H1 (cell line): Measurements from ENCODE around the gene SGMS1. TPM values are rescaled to one million over a fixed set of nuclear protein-coding genes. Genes with fewer than 3 reads are reported as not detected.

Source experiments
- CTCF ChIA-PET: fragments of 300-600 bp; sonication (Branson Sonifier 250); formaldehyde crosslinking; loops from one replicate; lab custom pipeline; 2021; ENCODE audit not compliant: partially characterized antibody; lab: Charles Lee
- POLR2A ChIA-PET: fragments of 300-600 bp; sonication (Branson Sonifier 250); formaldehyde crosslinking; loops from one replicate; lab custom pipeline; 2021; ENCODE audit warnings: inconsistent platforms; ENCODE audit not compliant: partially characterized antibody; lab: Charles Lee
- DNase-seq, 2 experiments: peaks; one replicate each; pipeline versions ENCODE4 v3.0.0 to v3.0.0-alpha.2; 2010 to 2022; ENCODE audit warnings: low spot score in 2 of 2, low read depth in 1 of 2, mixed read lengths in 1 of 2
- FAIRE-seq: peaks from 2 replicates; lab custom pipeline; 2011; peaks lifted over from hg19 to GRCh38; lab: Jason Lieb, UNC
- H2AFZ ChIP-seq: 2 replicates; pipeline ENCODE4 v1.8.1; 2012; ENCODE audit warnings: low read length, inconsistent platforms
- H2AK5ac ChIP-seq: 2 replicates; pipeline ENCODE4 v1.6.1; 2013; ENCODE audit warnings: low read depth, low read length
- H2BK120ac ChIP-seq: replicated peaks from 2 replicates; pipeline ENCODE3; 2013; ENCODE audit warnings: low read depth, low read length, inconsistent platforms
- H2BK12ac ChIP-seq: 2 replicates; pipeline ENCODE4 v1.6.1; 2013; ENCODE audit warnings: low read depth, low read length
- H2BK15ac ChIP-seq: 2 replicates; pipeline ENCODE4 v1.6.1; 2013; ENCODE audit warnings: low read length
- H2BK20ac ChIP-seq: 2 replicates; pipeline ENCODE4 v1.6.1; 2013; ENCODE audit warnings: low read length
- H2BK5ac ChIP-seq: 2 replicates; pipeline ENCODE4 v1.6.1; 2013; ENCODE audit warnings: low read depth, low read length
- H3K14ac ChIP-seq: 2 replicates; pipeline ENCODE4 v1.6.1; 2013; ENCODE audit warnings: inconsistent platforms; ENCODE audit not compliant: insufficient read length
- H3K18ac ChIP-seq: 2 replicates; pipeline ENCODE4 v1.6.1; 2013; ENCODE audit warnings: low read length; ENCODE audit errors: extremely low read depth
- H3K23ac ChIP-seq: 2 replicates; pipeline ENCODE4 v1.6.1; 2013; ENCODE audit warnings: inconsistent platforms; ENCODE audit not compliant: insufficient read length
- H3K23me2 ChIP-seq: 2 replicates; pipeline ENCODE4 v1.6.1; 2013; ENCODE audit warnings: low read depth, low read length
- H3K27ac ChIP-seq: 2 replicates; pipeline ENCODE4 v1.6.1; 2011; ENCODE audit warnings: low read depth, low read length, inconsistent platforms
- H3K27me3 ChIP-seq, 4 experiments: replicated peaks in 1 of 4; 1 replicate in 1 of 4; 2 replicates in 3 of 4; pipeline versions ENCODE4 v1.6.1 to v1.8.1; 2011 to 2013; ENCODE audit warnings: low read length in 3 of 4, mild to moderate bottlenecking in 3 of 4, inconsistent platforms in 2 of 4, mixed read lengths in 2 of 4, moderate library complexity in 1 of 4; ENCODE audit not compliant: control insufficient read depth in 3 of 4, insufficient read depth in 3 of 4; ENCODE audit errors: extremely low read depth in 1 of 4
- H3K36me3 ChIP-seq, 4 experiments: 2 replicates each; pipeline versions ENCODE4 v1.6.1 to v1.8.1; 2011 to 2013; ENCODE audit warnings: mild to moderate bottlenecking in 4 of 4, low read length in 3 of 4, moderate library complexity in 2 of 4, control low read depth in 1 of 4, inconsistent platforms in 1 of 4; ENCODE audit not compliant: insufficient read depth in 4 of 4, control insufficient read depth in 2 of 4
- H3K4ac ChIP-seq: replicated peaks from 2 replicates; pipeline ENCODE3; 2013; ENCODE audit warnings: low read length, low read depth, mixed read lengths, inconsistent platforms; ENCODE audit not compliant: insufficient read length
- H3K4me1 ChIP-seq, 4 experiments: replicated peaks in 1 of 4; 1 replicate in 1 of 4; 2 replicates in 3 of 4; pipeline versions ENCODE4 v1.6.1 to v1.8.1; 2011 to 2013; ENCODE audit warnings: low read length in 3 of 4, inconsistent platforms in 2 of 4, mixed read lengths in 1 of 4; ENCODE audit not compliant: insufficient read depth in 4 of 4, control insufficient read depth in 3 of 4
- H3K4me2 ChIP-seq, 2 experiments: 2 replicates each; pipeline versions ENCODE4 v1.6.1 to v1.8.1; 2011 to 2013; ENCODE audit warnings: low read depth in 2 of 2, low read length in 2 of 2, control low read depth in 1 of 2, inconsistent platforms in 1 of 2, mild to moderate bottlenecking in 1 of 2; ENCODE audit not compliant: insufficient read depth in 1 of 2
- H3K4me3 ChIP-seq, 4 experiments: fragments of 200-600, 300-600 bp in 1 of 4; sonication (generic), shearing (Covaris generic), sonication (Bioruptor Twin) in 1 of 4; 2 replicates each; pipeline versions ENCODE4 v1.5.1 to v1.8.1; 2011 to 2016; ENCODE audit warnings: low read length in 4 of 4, low read depth in 3 of 4, control low read depth in 2 of 4, inconsistent platforms in 2 of 4, mild to moderate bottlenecking in 2 of 4, mixed read lengths in 1 of 4, moderate library complexity in 1 of 4; ENCODE audit not compliant: insufficient read depth in 2 of 4; ENCODE audit errors: extremely low read depth in 1 of 4
- H3K56ac ChIP-seq: replicated peaks from 2 replicates; pipeline ENCODE3; 2013; ENCODE audit warnings: low read depth, mild to moderate bottlenecking, mixed read lengths, low read length, inconsistent platforms; ENCODE audit not compliant: insufficient read length
- H3K79me1 ChIP-seq: 2 replicates; pipeline ENCODE4 v1.6.1; 2013; ENCODE audit warnings: low read depth, low read length, control low read depth
- H3K79me2 ChIP-seq, 2 experiments: 2 replicates each; pipeline versions ENCODE4 v1.6.1 to v1.8.1; 2012 to 2013; ENCODE audit warnings: low read length in 2 of 2, mild to moderate bottlenecking in 2 of 2, inconsistent platforms in 1 of 2; ENCODE audit not compliant: insufficient read depth in 2 of 2, control insufficient read depth in 1 of 2
- H3K9ac ChIP-seq, 4 experiments: replicated peaks in 1 of 4; 1 replicate in 1 of 4; 2 replicates in 3 of 4; pipeline versions ENCODE4 v1.6.1 to v1.8.1; 2011 to 2013; ENCODE audit warnings: low read depth in 3 of 4, low read length in 3 of 4, control low read depth in 2 of 4, mild to moderate bottlenecking in 2 of 4, moderate library complexity in 2 of 4, inconsistent platforms in 1 of 4; ENCODE audit errors: extremely low read depth in 1 of 4
- H3K9me3 ChIP-seq, 2 experiments: 2 replicates each; pipeline versions ENCODE4 v1.6.1 to v1.8.1; 2012 to 2013; ENCODE audit warnings: mild to moderate bottlenecking in 2 of 2, moderate library complexity in 2 of 2, control low read depth in 1 of 2, inconsistent platforms in 1 of 2, low read depth in 1 of 2, low read length in 1 of 2, mixed read lengths in 1 of 2; ENCODE audit not compliant: insufficient read depth in 2 of 2
- H4K20me1 ChIP-seq, 2 experiments: replicated peaks in 1 of 2; 2 replicates each; pipeline versions ENCODE3 to v1.8.1; 2011 to 2013; ENCODE audit warnings: inconsistent platforms in 2 of 2, low read length in 2 of 2, mild to moderate bottlenecking in 1 of 2; ENCODE audit not compliant: insufficient read depth in 2 of 2, control insufficient read depth in 1 of 2
- H4K5ac ChIP-seq: 2 replicates; pipeline ENCODE4 v1.6.1; 2013; ENCODE audit warnings: low read length, low read depth, mixed read lengths, inconsistent platforms; ENCODE audit not compliant: insufficient read length
- H4K8ac ChIP-seq: 2 replicates; pipeline ENCODE4 v1.8.0; 2013; ENCODE audit warnings: mild to moderate bottlenecking, moderate library complexity, low read length, inconsistent platforms; ENCODE audit not compliant: insufficient read depth; ENCODE audit errors: extremely low read depth
- H4K91ac ChIP-seq: replicated peaks from 2 replicates; pipeline ENCODE3; 2013; ENCODE audit warnings: low read length, mixed read lengths, inconsistent platforms; ENCODE audit not compliant: insufficient read length
- WGBS, 2 experiments: shearing (Covaris generic) in 1 of 2; methylation state at CpG; one replicate each; pipeline versions ENCODE4 v1.1.6 to v1.1.7; 2013 to 2015; ENCODE audit warnings: low lambda C conversion rate in 2 of 2, mixed read lengths in 2 of 2, inconsistent platforms in 1 of 2, low coverage in 1 of 2, missing lambda C conversion rate in 1 of 2; ENCODE audit not compliant: insufficient replicate concordance in 2 of 2, insufficient coverage in 1 of 2, insufficient read length in 1 of 2; ENCODE audit errors: extremely low coverage in 1 of 2, missing lambda C conversion rate in 1 of 2; 5-methylcytosine and 5-hydroxymethylcytosine counted together
- polyA plus RNA-seq, 7 experiments: library from polyadenylated mRNA; depleted of rRNA in 3 of 7; stranded (reverse) in 5 of 7; unstranded in 2 of 7; fragments of >200 nt in 5 of 7; fragments of 200-250 nt in 2 of 7; gene quantifications; 1 replicate in 5 of 7; 2 replicates in 1 of 7; 4 replicates in 1 of 7; pipeline versions ENCODE4 v1.2.1 to v1.2.3, GENCODE V29; 2011 to 2013; ENCODE audit warnings: missing spikeins in 2 of 7, mixed read lengths in 2 of 7
- total RNA-seq: library from RNA; stranded (reverse); fragmentation: NEBNext Ultra II Directional; extraction: Animal tissue kit (Norgen Biotek cat#: 25700); gene quantifications from 2 replicates; pipeline ENCODE4 v1.2.1, GENCODE V29; 2021

SGMS1 gene
- total and polyA plus RNA-seq, 2 of the 8 experiments (the other 6 are each of a cell fraction or from before 2014, with no cell fraction given) = 6.0 to 15.6 TPM

DNA sequence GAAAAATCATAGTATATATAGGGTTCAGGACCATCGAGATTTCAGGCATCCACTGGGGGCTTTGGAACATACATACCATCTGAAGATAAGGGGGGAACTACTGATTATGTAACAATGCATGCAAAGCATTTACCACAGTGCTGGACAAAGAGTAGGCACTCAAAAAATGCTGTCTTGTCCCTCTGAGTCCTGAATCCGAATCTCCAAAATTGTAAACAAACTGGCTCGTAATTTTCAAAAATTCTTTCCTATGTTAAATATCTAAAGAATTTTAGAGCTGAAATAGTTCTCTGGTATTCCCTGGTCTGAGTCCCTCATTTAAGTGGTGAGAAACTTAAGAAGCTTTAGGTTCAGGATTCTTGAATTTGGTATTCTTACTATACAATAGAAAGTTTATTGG lies 204.7 kb downstream of the SGMS1 start:
- Histone ChIP-seq H2AFZ (no peak overlapping the region), H3K36me3 (no peaks in the 10 kb centered on the region), H3K4me1 (peaks cover 0 to 9% (median 5%) of the 10 kb centered on the region in 4 experiments; a peak in 6 of 7 replicates), H2BK20ac (no peak overlapping the region), H3K4me3 (no peak overlapping the region), H4K8ac (no peak overlapping the region), H3K4ac (no peak overlapping the region), H3K4me2 (peak overlapping the region in 1 of 2 experiments; percentile 79; a peak in 1 of 4 replicates), H3K9ac (no peak overlapping the region), H2BK120ac (no peak overlapping the region), H3K14ac (no peak overlapping the region), H4K20me1 (peaks cover 0 to 3% of the 10 kb centered on the region in 2 experiments), H2BK5ac (no peak overlapping the region), H3K27ac (no peak overlapping the region), H4K91ac (no peak overlapping the region), H3K79me2 (peaks cover 0 to 12% of the 10 kb centered on the region in 2 experiments; a peak in 3 of 4 replicates), H3K23me2 (no peaks in the 10 kb centered on the region; the same call in 1 of the 2 replicates), H3K23ac (no peak overlapping the region), H3K56ac (no peak overlapping the region), H2AK5ac (no peak overlapping the region), H2BK15ac (no peak overlapping the region), H2BK12ac (no peak overlapping the region), H3K27me3 (no peaks in the 10 kb centered on the region), H3K18ac (no peak overlapping the region), H4K5ac (no peak overlapping the region), H3K79me1 (0 out of 2 replicates have a peak, but pooled peaks cover 2% of the 10 kb centered on the region), H3K9me3 (no peaks in the 10 kb centered on the region)
- WGBS, 2 experiments = 78% methylated on average over 3 of the region's 3 CpGs; no CpG with 5 or more reads in 1 of the 2 experiments
- FAIRE-seq = no peak
- POLR2A ChIA-PET = no interaction called here
- CTCF ChIA-PET = interaction anchor here (1.3 to 2.8 kb wide), 3 partner anchors 51 to 106 kb away, joined by 3 to 14 read pairs (median 4); no protein-coding TSS in a partner anchor
- DNase-seq = no peak
